HUDEP-2 (cell line): Measurements from ENCODE around the gene UEVLD.

ENCODE experiments used
- DNase-seq, 76 experiments: peaks; one replicate each; lab custom pipeline; 2025; ENCODE audit not compliant: unreplicated experiment in 76 of 76; lab: John Stamatoyannopoulos, UW

The UEVLD gene

DNA sequence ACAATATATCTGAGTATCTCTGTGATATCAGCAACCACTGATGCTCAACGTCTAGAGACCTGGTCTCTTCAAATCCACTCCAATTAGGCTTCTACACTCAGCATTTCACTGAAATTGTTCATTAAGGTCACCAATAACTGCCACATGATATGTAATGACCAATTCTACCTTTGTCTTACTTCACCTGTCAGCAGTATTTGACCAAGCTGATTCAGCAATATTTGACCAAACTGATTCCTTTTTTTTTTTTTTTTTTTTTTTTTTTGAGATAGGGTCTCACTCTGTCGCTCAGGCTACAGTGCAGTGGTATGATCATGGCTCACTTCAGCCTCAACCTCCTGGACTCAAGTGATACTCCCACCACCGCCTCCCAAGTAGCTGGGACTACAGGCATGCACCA, 67.4 kb downstream of the UEVLD start:
- no peak for DNase-seq

DNA sequence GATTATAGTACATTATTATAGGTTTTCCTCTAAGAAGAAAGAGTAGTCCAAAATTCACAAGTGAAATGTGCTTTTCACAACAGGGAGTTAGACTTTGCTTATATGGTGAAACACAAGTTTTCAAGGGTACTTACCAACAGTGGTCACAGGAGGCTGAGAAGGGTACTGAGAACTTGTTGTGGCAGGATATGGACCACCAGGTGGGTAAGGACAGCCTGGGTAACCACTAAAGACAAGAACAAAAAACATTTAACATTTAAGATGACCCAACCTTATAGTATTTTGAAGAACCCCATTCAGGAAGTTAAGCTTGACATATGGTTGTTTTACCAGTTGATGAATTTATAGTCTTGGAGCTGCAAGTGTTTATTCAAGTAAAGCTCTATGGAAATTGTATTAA, 86.2 kb downstream of the UEVLD start:
- DNase-seq, result no peak

DNA sequence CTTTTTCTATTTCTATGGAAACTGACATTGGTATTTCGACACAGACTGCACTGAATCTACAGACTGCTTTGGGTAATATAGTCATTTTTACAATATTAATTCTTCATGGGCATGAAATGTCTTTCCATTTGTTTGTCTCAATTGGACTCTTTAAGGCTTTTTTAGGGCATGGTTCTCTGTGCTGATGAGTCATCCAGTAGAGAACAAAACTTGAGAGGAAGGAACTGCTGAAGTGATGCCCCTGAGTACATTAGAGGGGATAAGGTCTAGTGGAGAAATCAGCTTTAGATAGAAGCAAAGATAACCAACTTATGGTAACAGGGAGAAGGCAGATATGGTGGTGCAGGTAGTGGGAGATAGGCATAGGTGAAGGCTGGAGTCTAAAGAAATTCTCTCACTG, 86.9 kb downstream of the UEVLD start:
- no peak for DNase-seq

DNA sequence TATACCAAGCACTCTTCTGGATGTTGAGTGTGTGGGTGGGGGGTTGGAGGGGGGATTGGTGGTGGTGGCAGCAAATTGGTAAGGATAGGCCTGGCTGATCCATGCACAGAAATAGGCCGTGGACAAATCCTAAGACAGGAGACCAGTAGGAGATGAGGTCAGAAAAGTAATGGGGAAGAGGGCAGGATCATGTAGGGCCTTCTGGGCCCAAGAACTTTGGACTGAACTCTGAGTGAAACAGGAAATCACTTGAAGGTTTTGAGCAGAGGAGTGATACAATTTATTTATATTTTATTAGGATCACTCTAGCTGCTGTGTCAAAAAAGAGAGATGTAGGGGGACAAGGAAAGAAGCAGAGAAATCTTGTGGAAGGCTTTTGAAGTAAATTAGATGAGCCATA, 90.5 kb downstream of the UEVLD start:
- DNase-seq, result no peak

DNA sequence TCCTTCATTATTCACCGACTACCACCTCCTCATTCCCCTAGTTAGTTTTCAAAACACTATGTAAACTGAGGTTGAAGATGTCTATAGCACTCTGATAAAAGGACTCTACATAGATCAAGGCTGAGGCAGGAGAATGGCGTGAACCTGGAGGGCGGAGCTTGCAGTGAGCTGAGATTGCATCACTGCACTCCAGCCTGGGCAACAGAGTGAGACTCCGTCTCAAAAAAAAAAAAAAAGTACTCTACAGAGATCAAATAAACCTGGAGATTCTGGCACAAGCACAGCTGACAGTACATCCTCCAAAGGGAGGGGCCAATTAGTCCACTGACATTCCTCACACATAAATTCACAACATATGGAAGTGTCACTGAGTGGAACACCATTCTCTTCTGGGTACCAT, 92.8 kb downstream of the UEVLD start:
- DNase-seq, result no peak

DNA sequence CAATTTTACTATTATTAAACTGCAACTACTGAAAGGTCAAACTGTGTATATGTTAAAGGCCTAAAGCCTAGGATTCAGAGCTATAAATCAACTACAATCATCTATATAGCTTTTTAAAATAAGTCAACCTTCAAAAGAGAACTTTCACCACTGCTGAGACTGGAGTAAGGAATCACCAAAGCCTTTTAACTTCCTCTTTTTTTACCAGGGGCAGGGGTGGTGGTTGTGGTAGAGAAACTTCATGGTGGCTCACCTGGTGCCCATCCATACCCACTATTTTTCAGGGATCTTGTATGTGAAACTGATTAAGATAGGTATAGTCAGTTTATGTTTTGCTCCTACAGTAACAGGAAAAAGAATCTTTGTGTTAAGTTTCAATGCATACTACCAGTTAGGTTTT, 93.3 kb downstream of the UEVLD start:
- no peak for DNase-seq

DNA sequence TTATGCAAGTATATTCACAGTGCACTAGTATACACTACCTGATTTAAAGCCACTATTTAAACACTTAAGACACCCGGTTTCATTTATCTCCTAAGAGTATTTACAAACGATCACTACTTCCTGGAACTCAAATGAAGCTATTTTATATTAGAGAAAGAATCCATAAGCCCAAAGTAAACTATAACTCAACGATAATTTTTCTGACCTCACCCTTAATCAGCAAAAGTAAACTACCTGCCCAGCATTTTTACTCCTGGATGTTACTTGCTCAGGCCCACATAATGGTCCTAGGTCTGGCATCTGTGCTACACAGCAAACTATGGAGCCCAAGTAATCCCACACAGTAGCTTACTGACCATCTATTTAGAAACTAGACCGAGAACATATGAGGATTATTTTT, 95.2 kb downstream of the UEVLD start:
- no peak for DNase-seq

DNA sequence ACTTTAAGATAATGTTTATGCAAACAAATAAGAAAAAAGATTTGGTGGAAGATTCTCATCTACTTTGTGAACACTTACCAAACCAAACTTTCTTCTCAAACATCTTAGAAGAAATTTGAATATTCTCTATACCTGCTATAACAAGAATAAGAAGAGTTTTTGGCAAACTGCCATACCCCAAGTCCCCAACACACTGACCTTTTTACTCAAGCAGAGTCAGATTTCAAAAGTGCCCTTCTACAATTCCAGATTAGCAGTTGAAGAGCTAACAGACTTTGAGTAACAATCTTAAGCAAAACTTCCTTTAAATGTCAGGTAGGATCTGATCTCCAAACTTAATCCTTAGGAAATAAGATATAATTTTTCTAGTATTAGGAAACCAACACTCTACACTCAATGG, 95.6 kb downstream of the UEVLD start:
- no peak for DNase-seq

DNA sequence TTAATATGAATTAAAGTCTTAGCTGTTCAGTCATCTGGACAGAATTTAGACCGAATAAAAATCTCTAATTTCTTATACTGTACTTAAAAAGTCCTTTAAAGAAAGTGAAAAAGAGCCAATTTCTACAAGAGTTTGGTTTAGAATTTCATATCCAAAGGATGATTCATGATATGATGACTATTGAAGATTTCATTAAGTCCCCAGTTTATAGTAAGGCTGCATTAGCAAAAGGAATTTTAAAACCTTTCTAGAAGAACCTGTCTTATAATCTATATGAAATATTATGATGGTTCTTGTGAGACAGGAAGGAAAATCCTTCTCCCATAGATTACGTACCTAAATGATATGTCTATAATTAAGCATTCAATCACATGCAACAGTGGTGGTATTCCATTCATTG, 96.6 kb downstream of the UEVLD start:
- no peak for DNase-seq

DNA sequence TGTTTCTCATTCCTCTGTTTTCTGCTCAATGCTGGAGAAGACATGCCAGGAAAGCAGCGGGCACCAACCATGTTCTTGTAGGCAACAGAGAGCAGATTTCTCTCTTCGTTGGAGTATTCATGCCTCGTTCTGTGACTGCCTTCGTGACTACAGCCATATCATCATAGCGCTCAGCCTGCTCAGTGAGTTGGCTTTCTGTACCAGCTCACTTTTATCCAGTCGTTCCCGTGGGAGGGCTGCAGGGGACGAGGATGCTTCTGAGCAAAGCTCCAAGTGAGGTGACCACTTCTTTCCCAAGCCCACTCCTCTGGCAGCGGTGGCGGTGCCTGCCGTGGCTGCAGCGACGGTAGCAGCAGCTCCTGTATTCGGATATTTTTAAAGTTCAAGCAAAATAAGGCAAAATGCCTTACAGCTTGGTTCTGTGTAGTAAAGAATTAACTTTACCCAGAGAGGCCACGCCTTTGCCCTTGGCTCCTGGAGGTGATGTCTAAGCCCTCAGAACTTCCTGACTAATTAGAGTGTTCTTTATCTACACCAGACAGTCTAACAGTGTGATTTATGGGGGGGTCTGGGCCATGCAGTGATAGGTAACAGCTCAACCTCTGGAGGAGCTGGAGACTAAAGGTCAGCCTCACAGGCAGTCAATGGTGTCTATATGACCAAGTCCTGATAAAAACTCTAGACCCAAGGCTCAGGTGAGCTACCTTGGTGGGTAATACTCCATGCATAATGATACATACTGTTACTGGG, 97.6 kb downstream of the UEVLD start:
- DNase-seq, result no peak

DNA sequence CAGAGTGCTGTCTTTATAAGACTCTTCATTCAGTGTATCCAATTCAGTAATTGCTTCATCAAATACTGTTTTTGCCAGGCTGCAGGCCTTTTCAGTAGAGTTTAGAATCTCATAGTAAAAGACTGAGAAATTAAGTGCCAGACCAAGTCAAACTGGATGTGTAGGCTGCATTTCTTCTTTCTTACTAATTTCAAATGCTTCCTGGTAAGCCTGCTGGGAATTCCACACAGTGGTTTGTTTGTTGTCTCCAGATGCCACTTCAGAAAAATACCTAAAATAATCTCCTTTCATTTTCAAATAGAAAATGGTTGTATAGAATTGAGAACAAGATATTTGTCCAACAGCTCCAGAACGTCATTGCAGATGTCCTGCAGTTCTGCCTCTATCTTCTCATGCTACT, 98.2 kb downstream of the UEVLD start:
- DNase-seq, result no peak

DNA sequence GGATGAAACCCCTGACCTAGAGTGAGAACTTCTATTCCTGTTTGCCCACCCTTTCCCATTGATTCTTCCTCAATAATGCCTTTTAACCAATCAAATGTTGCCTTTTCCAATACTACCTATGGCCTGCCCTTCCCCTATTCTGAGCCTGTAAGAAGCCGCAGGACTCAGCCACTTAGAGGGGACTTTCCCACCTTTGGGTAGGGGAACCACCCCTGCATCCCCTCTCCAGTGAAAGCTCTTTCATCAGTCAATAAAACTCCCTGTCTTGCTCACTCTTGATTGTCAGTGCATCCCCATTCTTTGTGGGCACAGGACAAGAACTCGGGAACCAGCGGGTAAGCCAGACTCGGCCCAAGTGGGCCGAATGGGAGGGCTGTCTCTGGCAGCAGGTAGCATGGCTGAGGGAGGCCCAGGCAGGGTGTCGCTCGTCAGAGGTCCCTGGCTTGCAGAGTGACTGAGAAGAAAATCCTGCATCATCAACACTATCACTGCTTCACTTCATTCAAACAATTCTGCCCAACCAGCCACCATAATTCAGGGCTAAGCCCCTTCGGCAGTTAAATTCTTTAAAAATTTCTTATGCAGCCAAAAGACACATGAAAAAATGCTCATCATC, 102.5 kb downstream of the UEVLD start:
- no peak for DNase-seq
